ENCODE data around the gene STX10.

- TF ChIP-seq CTCF (IDR thresholded peaks at IDR 0.05; ENCODE audit: poor library complexity) (peak; percentile 60), EZH2phosphoT487 (IDR thresholded peaks at IDR 0.05; ENCODE audit: low read depth, severe bottlenecking, unreplicated experiment) (no peak)
These were observed at the start of gene STX10, which contains the start of gene IER2 for GRCh38 chr19:13150187-13150930.

Measured in hepatocyte (in vitro differentiated cells).